Neural progenitor cell (in vitro differentiated cells): ENCODE measurements around the gene PPAN. TPM values are rescaled to one million over a fixed set of nuclear protein-coding genes. Genes with fewer than 3 reads are reported as not detected.

ENCODE experiments used
- DNase-seq: peaks from one replicate; pipeline ENCODE4 v3.0.0-alpha.2; 2016; ENCODE audit warnings: low spot score
- H2AFZ ChIP-seq: fragments of 200-600 bp; sonication (generic); replicated peaks from 2 replicates; pipeline ENCODE4 v1.6.1; 2016; ENCODE audit warnings: antibody characterized with exemption
- H3F3A ChIP-seq: fragments of 200-600 bp; sonication (generic); 2 replicates; pipeline ENCODE4 v1.6.1; 2016; ENCODE audit warnings: antibody characterized with exemption, low read depth
- H3K27ac ChIP-seq: fragments of 200-600 bp; sonication (generic); 2 replicates; pipeline ENCODE4 v1.5.1; 2016; ENCODE audit warnings: mild to moderate bottlenecking
- H3K27me3 ChIP-seq: fragments of 200-600 bp; sonication (generic); 2 replicates; pipeline ENCODE4 v1.6.1; 2016; ENCODE audit warnings: mild to moderate bottlenecking, moderate library complexity
- H3K36me3 ChIP-seq: fragments of 200-600 bp; sonication (generic); 2 replicates; pipeline ENCODE4 v1.5.1; 2016
- H3K4me1 ChIP-seq: fragments of 200-600 bp; sonication (generic); 2 replicates; pipeline ENCODE4 v1.6.1; 2016; ENCODE audit warnings: mixed run types
- H3K4me2 ChIP-seq: fragments of 200-600 bp; sonication (generic); 2 replicates; pipeline ENCODE4 v1.6.1; 2016
- H3K4me3 ChIP-seq: fragments of 200-600 bp; sonication (generic); 2 replicates; pipeline ENCODE4 v1.5.1; 2016
- H3K79me2 ChIP-seq: fragments of 200-600 bp; sonication (generic); 2 replicates; pipeline ENCODE4 v1.6.1; 2016; ENCODE audit warnings: low read depth
- H3K9ac ChIP-seq: fragments of 200-600 bp; sonication (generic); 2 replicates; pipeline ENCODE4 v1.6.1; 2016
- H3K9me3 ChIP-seq: fragments of 200-600 bp; sonication (generic); 2 replicates; pipeline ENCODE4 v1.5.1; 2016; ENCODE audit warnings: low read depth
- H4K20me1 ChIP-seq: fragments of 200-600 bp; sonication (generic); 2 replicates; pipeline ENCODE4 v1.6.1; 2016; ENCODE audit warnings: low read depth
- H3K27ac Mint-ChIP-seq: 3 replicates; pipeline ENCODE4 v1.8.0; 2021; ENCODE audit warnings: mixed read lengths
- H3K27me3 Mint-ChIP-seq: 2 replicates; pipeline ENCODE4 v1.8.0; 2022; ENCODE audit warnings: low read depth, mild to moderate bottlenecking, inconsistent platforms, moderate library complexity, mixed read lengths; ENCODE audit not compliant: insufficient read depth
- H3K36me3 Mint-ChIP-seq: 3 replicates; pipeline ENCODE4 v1.8.0; 2021; ENCODE audit warnings: mixed read lengths
- H3K4me1 Mint-ChIP-seq: 3 replicates; pipeline ENCODE4 v1.8.0; 2021; ENCODE audit warnings: mixed read lengths
- H3K4me3 Mint-ChIP-seq: 3 replicates; pipeline ENCODE4 v1.8.0; 2021; ENCODE audit warnings: mild to moderate bottlenecking, moderate library complexity, mixed read lengths
- H3K9me3 Mint-ChIP-seq: 3 replicates; pipeline ENCODE4 v1.8.0; 2020; ENCODE audit warnings: mixed read lengths
- EZH2 ChIP-seq: fragments of 200-600 bp; sonication (generic); IDR thresholded peaks from 2 replicates; pipeline ENCODE4 v1.6.1; 2017; ENCODE audit warnings: antibody characterized with exemption, mild to moderate bottlenecking, moderate library complexity
- EZH2phosphoT487 ChIP-seq: fragments of 200-600 bp; sonication (generic); IDR thresholded peaks from 2 replicates; pipeline ENCODE4 v1.6.1; 2017; ENCODE audit warnings: antibody characterized with exemption
- total RNA-seq: library from RNA; depleted of rRNA; stranded (reverse); fragments of >200 nt; gene quantifications from 2 replicates; pipeline ENCODE4 v1.2.3, GENCODE V29; 2015; ENCODE audit warnings: low replicate concordance
- TF ChIP-seq, protein P1 (sequence below): fragments of 200-600 bp; sonication (generic); IDR thresholded peaks from 2 replicates; pipeline ENCODE4 v1.5.1; 2017; ENCODE audit warnings: antibody characterized with exemption, mild to moderate bottlenecking

The PPAN gene
- total RNA-seq, 1 donor from 2014 or later = 6.6 TPM

DNA sequence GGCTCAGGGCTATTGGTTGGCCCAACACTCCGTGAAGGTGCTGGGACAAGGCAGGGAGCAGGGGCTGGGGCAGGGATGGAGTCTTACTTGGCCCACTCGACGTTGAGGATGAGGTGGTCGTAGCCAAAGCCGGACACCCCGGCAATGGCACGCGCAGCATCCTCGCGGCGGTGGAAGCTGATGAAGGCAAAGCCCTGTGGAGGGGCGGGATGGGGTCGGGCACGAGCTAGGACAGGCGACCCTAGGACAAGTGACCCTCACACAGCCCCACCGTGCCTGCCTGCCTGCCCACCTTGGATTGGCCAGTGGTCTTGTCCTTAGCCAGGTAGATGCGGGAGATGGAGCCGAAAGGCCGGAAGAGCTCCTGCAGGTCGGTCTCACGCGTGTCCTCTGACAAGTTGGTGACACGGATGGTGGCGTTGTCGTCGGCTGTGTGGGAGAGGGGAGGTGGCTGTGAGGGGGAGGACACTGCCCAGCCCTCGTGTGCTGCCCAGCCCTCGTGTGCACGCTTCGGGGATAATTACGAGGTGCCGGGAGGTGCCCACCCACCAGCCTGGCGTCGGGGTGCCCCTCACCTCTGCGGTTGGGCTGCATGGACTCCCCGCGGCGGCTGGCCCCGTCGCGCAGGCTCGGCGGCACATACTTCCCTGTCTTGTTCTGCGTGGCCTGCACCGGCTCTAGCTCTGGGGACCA, 9.4 kb downstream of the PPAN start:
- Histone ChIP-seq H3K27me3 (no peaks in the 10 kb centered on the region), H3K4me1 (no peaks in the 10 kb centered on the region), H3K79me2 (peaks cover 18% of the 10 kb centered on the region), H3K36me3 (no peaks in the 10 kb centered on the region), H3F3A (peaks cover 35% of the 10 kb centered on the region), H3K9ac (no peak overlapping the region), H3K27ac (no peak overlapping the region), H3K4me2 (no peak overlapping the region), H3K4me3 (no peak overlapping the region), H2AFZ (no peak overlapping the region), H4K20me1 (peaks cover 25% of the 10 kb centered on the region), H3K9me3 (no peaks in the 10 kb centered on the region)
- Mint-ChIP-seq H3K4me3 (no peak overlapping the region), H3K27ac (no peak overlapping the region), H3K36me3 (peaks cover 3% of the 10 kb centered on the region), H3K4me1 (peaks cover 7% of the 10 kb centered on the region), H3K9me3 (no peaks in the 10 kb centered on the region), H3K27me3 (peaks cover 8% of the 10 kb centered on the region)
- TF ChIP-seq EZH2 = no peak
- TF ChIP-seq, protein P1, sequence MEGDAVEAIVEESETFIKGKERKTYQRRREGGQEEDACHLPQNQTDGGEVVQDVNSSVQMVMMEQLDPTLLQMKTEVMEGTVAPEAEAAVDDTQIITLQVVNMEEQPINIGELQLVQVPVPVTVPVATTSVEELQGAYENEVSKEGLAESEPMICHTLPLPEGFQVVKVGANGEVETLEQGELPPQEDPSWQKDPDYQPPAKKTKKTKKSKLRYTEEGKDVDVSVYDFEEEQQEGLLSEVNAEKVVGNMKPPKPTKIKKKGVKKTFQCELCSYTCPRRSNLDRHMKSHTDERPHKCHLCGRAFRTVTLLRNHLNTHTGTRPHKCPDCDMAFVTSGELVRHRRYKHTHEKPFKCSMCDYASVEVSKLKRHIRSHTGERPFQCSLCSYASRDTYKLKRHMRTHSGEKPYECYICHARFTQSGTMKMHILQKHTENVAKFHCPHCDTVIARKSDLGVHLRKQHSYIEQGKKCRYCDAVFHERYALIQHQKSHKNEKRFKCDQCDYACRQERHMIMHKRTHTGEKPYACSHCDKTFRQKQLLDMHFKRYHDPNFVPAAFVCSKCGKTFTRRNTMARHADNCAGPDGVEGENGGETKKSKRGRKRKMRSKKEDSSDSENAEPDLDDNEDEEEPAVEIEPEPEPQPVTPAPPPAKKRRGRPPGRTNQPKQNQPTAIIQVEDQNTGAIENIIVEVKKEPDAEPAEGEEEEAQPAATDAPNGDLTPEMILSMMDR = no peak
- TF ChIP-seq EZH2phosphoT487 = no peak
- DNase-seq = no peak

GRCh38 chr19:10116085-10116865, 10.1 kb downstream of the PPAN start:
- no peaks in the 10 kb centered on the region for H3K4me1 ChIP-seq
- no peak overlapping the region for H3K4me2 ChIP-seq
- no peak for DNase-seq
- H3K9me3 Mint-ChIP-seq = no peaks in the 10 kb centered on the region
- H3K27me3 Mint-ChIP-seq = peaks cover 8% of the 10 kb centered on the region
- peaks cover 42% of the 10 kb centered on the region for H3F3A ChIP-seq
- H3K27ac ChIP-seq = no peak overlapping the region
- H3K79me2 ChIP-seq = peaks cover 18% of the 10 kb centered on the region
- TF ChIP-seq, protein P1 = no peak
- no peak for TF ChIP-seq EZH2
- no peak for TF ChIP-seq EZH2phosphoT487
- H3K27ac Mint-ChIP-seq = no peak overlapping the region
- no peaks in the 10 kb centered on the region for H3K36me3 ChIP-seq
- no peaks in the 10 kb centered on the region for H3K27me3 ChIP-seq
- H2AFZ ChIP-seq = no peak overlapping the region
- H3K36me3 Mint-ChIP-seq = no peaks in the 10 kb centered on the region
- peaks cover 25% of the 10 kb centered on the region for H4K20me1 ChIP-seq
- H3K9ac ChIP-seq = no peak overlapping the region
- H3K4me3 Mint-ChIP-seq = no peak overlapping the region
- H3K4me3 ChIP-seq = no peak overlapping the region
- no peaks in the 10 kb centered on the region for H3K9me3 ChIP-seq
- H3K4me1 Mint-ChIP-seq = peaks cover 7% of the 10 kb centered on the region

GRCh38 chr19:10116866-10117616, 10.9 kb downstream of the PPAN start:
- Histone ChIP-seq H3K4me1 (no peaks in the 10 kb centered on the region), H3K79me2 (peaks cover 18% of the 10 kb centered on the region), H4K20me1 (peaks cover 25% of the 10 kb centered on the region), H3K9me3 (no peaks in the 10 kb centered on the region), H3K27me3 (no peaks in the 10 kb centered on the region), H2AFZ (no peak overlapping the region), H3K27ac (no peak overlapping the region), H3K9ac (no peak overlapping the region), H3K4me3 (no peak overlapping the region), H3K36me3 (no peaks in the 10 kb centered on the region), H3F3A (peaks cover 38% of the 10 kb centered on the region), H3K4me2 (no peak overlapping the region)
- TF ChIP-seq EZH2phosphoT487 (no peak), EZH2 (no peak)
- TF ChIP-seq, protein P1 = no peak
- Mint-ChIP-seq H3K27me3 (peaks cover 8% of the 10 kb centered on the region), H3K4me3 (peak overlapping the region; percentile 55), H3K36me3 (no peaks in the 10 kb centered on the region), H3K4me1 (peaks cover 7% of the 10 kb centered on the region), H3K27ac (no peak overlapping the region), H3K9me3 (no peaks in the 10 kb centered on the region)
- DNase-seq = no peak
